IMR-90 (cell line): ENCODE data around the gene KRT5. TPM values are rescaled to one million over a fixed set of nuclear protein-coding genes. Genes with fewer than 3 reads are reported as not detected.

Experiments used
- ATAC-seq: fragments of 200-7000 bp; cut with Tn5 transposase; 2 replicates; pipeline ENCODE4 v1.9.1; 2020; ENCODE audit warnings: low read depth, mild to moderate bottlenecking, moderate library complexity
- BruUV-seq: library from RNA; stranded (reverse); fragments of 400-500 nt; replicated peaks from 2 replicates; lab custom pipeline; 2021; lab: Mats Ljungman, UMichigan
- CTCF ChIA-PET: fragments of 300-600 bp; formaldehyde crosslinking; extraction: SDS; loops from one replicate; lab custom pipeline; 2021; ENCODE audit warnings: antibody characterized with exemption; lab: Yijun Ruan, JAX
- POLR2A ChIA-PET: fragments of 300-600 bp; sonication (Branson Sonifier 250); formaldehyde crosslinking; loops from one replicate; lab custom pipeline; 2022; ENCODE audit warnings: antibody characterized with exemption; ENCODE audit not compliant: unreplicated experiment; lab: Charles Lee
- DNase-seq: peaks from one replicate; pipeline ENCODE4 v3.0.0; 2013
- H2AFZ ChIP-seq: replicated peaks from 2 replicates; pipeline ENCODE3; 2013; ENCODE audit warnings: low read length, mild to moderate bottlenecking; ENCODE audit not compliant: poor library complexity
- H2AK5ac ChIP-seq: 2 replicates; pipeline ENCODE4 v1.6.1; 2013; ENCODE audit warnings: low read depth, low read length, inconsistent platforms
- H2AK9ac ChIP-seq: replicated peaks from 2 replicates; pipeline ENCODE3; 2013; ENCODE audit warnings: mild to moderate bottlenecking, low read depth, low read length, moderate library complexity; ENCODE audit not compliant: poor library complexity
- H2BK120ac ChIP-seq: 2 replicates; pipeline ENCODE4 v1.6.1; 2013; ENCODE audit warnings: low read depth, low read length, inconsistent platforms
- H2BK15ac ChIP-seq: 3 replicates; pipeline ENCODE4 v1.6.1; 2013; ENCODE audit warnings: low read depth, low read length, inconsistent platforms
- H2BK20ac ChIP-seq: 2 replicates; pipeline ENCODE4 v1.6.1; 2013; ENCODE audit warnings: low read depth, mild to moderate bottlenecking, inconsistent platforms, low read length, moderate library complexity
- H2BK5ac ChIP-seq: 2 replicates; pipeline ENCODE4 v1.6.1; 2013; ENCODE audit warnings: mild to moderate bottlenecking, low read depth, low read length, inconsistent platforms; ENCODE audit not compliant: poor library complexity, severe bottlenecking
- H3K14ac ChIP-seq: replicated peaks from 2 replicates; pipeline ENCODE4 v1.6.1; 2013; ENCODE audit warnings: low read depth, low read length, inconsistent platforms
- H3K18ac ChIP-seq: 2 replicates; pipeline ENCODE4 v1.6.1; 2013; ENCODE audit warnings: low read depth, low read length, control low read depth
- H3K23ac ChIP-seq: 2 replicates; pipeline ENCODE4 v1.6.1; 2013; ENCODE audit warnings: low read depth, low read length, inconsistent platforms
- H3K27ac ChIP-seq: 2 replicates; pipeline ENCODE4 v1.5.1; 2013; ENCODE audit warnings: mild to moderate bottlenecking, control low read depth, low read length; ENCODE audit not compliant: insufficient read depth
- H3K27me3 ChIP-seq: 2 replicates; pipeline ENCODE4 v1.6.1; 2013; ENCODE audit warnings: low read length; ENCODE audit not compliant: control insufficient read depth, insufficient read depth
- H3K36me3 ChIP-seq: 2 replicates; pipeline ENCODE4 v1.6.1; 2013; ENCODE audit warnings: low read length, mixed read lengths; ENCODE audit not compliant: control insufficient read depth, insufficient read depth
- H3K4ac ChIP-seq: 2 replicates; pipeline ENCODE4 v1.6.1; 2013; ENCODE audit warnings: low read depth, low read length, inconsistent platforms
- H3K4me1 ChIP-seq: 2 replicates; pipeline ENCODE4 v1.6.1; 2013; ENCODE audit warnings: low read length, mixed read lengths; ENCODE audit not compliant: control insufficient read depth, insufficient read depth
- H3K4me2 ChIP-seq: 2 replicates; pipeline ENCODE4 v1.6.1; 2013; ENCODE audit warnings: low read depth, mild to moderate bottlenecking, control low read depth, low read length, moderate library complexity
- H3K4me3 ChIP-seq: 2 replicates; pipeline ENCODE4 v1.5.1; 2013; ENCODE audit warnings: low read depth, mild to moderate bottlenecking, control low read depth, low read length, moderate library complexity; ENCODE audit not compliant: insufficient read depth
- H3K56ac ChIP-seq: 2 replicates; pipeline ENCODE4 v1.6.1; 2013; ENCODE audit warnings: low read length, inconsistent platforms; ENCODE audit not compliant: insufficient read depth; ENCODE audit errors: extremely low read depth
- H3K79me1 ChIP-seq, 2 experiments: 2 replicates each; pipeline ENCODE4 v1.6.1; 2013; ENCODE audit warnings: low read length in 2 of 2, inconsistent platforms in 1 of 2, low read depth in 1 of 2
- H3K9ac ChIP-seq: 2 replicates; pipeline ENCODE4 v1.6.1; 2013; ENCODE audit warnings: low read depth, low read length, control low read depth
- H3K9me1 ChIP-seq: 2 replicates; pipeline ENCODE4 v1.6.1; 2013; ENCODE audit warnings: low read length, inconsistent platforms; ENCODE audit not compliant: insufficient read depth
- H3K9me3 ChIP-seq: 2 replicates; pipeline ENCODE4 v1.6.1; 2013; ENCODE audit warnings: low read length; ENCODE audit not compliant: control insufficient read depth, insufficient read depth
- H4K20me1 ChIP-seq: 2 replicates; pipeline ENCODE4 v1.6.1; 2013; ENCODE audit warnings: low read length, inconsistent platforms; ENCODE audit not compliant: insufficient read depth
- H4K5ac ChIP-seq: 2 replicates; pipeline ENCODE4 v1.6.1; 2013; ENCODE audit warnings: mild to moderate bottlenecking, low read depth, low read length, control low read depth
- H4K8ac ChIP-seq, 2 experiments: 2 replicates each; pipeline ENCODE4 v1.6.1; 2013; ENCODE audit warnings: low read depth in 2 of 2, low read length in 2 of 2, control low read depth in 1 of 2, inconsistent platforms in 1 of 2
- H4K91ac ChIP-seq: 2 replicates; pipeline ENCODE4 v1.6.1; 2013; ENCODE audit warnings: low read depth, low read length, inconsistent platforms; ENCODE audit not compliant: insufficient read depth
- BHLHE40 ChIP-seq: fragments of 150-350 bp; IDR thresholded peaks from 2 replicates; pipeline ENCODE4 v1.6.1; 2016; ENCODE audit warnings: mild to moderate bottlenecking, low read depth, low read length
- CEBPB ChIP-seq: IDR thresholded peaks from 2 replicates; pipeline ENCODE4 v1.6.1; 2012; ENCODE audit warnings: low read depth, low read length, improper control_type of control experiment
- CHD1 ChIP-seq: IDR thresholded peaks from 2 replicates; pipeline ENCODE4 v1.6.1; 2012; ENCODE audit warnings: low read depth, low read length, improper control_type of control experiment
- CTCF ChIP-seq: conservative IDR thresholded peaks from 2 replicates; pipeline ENCODE4 v1.5.1; 2012; ENCODE audit warnings: mild to moderate bottlenecking, low read depth, low read length, improper control_type of control experiment
- FOS ChIP-seq: fragments of 150-350 bp; IDR thresholded peaks from 2 replicates; pipeline ENCODE4 v1.6.1; 2016; ENCODE audit warnings: low read depth, low read length
- MXI1 ChIP-seq: IDR thresholded peaks from 2 replicates; pipeline ENCODE4 v1.6.1; 2012; ENCODE audit warnings: low read depth, mild to moderate bottlenecking, low read length, moderate library complexity, borderline replicate concordance
- NFE2L2 ChIP-seq: fragments of 150-350 bp; IDR thresholded peaks from 2 replicates; pipeline ENCODE4 v1.6.1; 2016; ENCODE audit warnings: low read depth, mild to moderate bottlenecking, low read length
- RFX5 ChIP-seq: IDR thresholded peaks from 2 replicates; pipeline ENCODE4 v1.8.0; 2012; ENCODE audit warnings: low read depth, mild to moderate bottlenecking, low read length, moderate library complexity
- USF2 ChIP-seq: fragments of 150-350 bp; IDR thresholded peaks from 2 replicates; pipeline ENCODE4 v1.6.1; 2017; ENCODE audit warnings: mild to moderate bottlenecking, antibody characterized with exemption, low read length, low read depth
- WGBS, 2 experiments: methylation state at CpG; one replicate each; pipeline versions ENCODE4 v1.1.5 to v1.1.7; 2013; ENCODE audit warnings: missing lambda C conversion rate in 2 of 2; ENCODE audit not compliant: insufficient read length in 1 of 2; ENCODE audit errors: extremely low coverage in 2 of 2; 5-methylcytosine and 5-hydroxymethylcytosine counted together
- dilution Hi-C: fragments of 300-500 bp; cut with HindIII; formaldehyde crosslinking; loops from one replicate; pipeline ENCODE4 v1.14.3; 2018; ENCODE audit warnings: low sequenced_read_pairs; ENCODE audit not compliant: unreplicated experiment
- in situ Hi-C: fragments of 300-500 bp; cut with MboI; formaldehyde crosslinking; loops from 3 replicates; pipeline ENCODE4 v1.14.3; 2019; ENCODE audit warnings: low sequenced_read_pairs, inconsistent platforms, mixed read lengths
- intact Hi-C: fragments of 100-400 bp; cut with micrococcal nuclease; formaldehyde crosslinking; loops from 2 replicates; pipeline ENCODE4 v1.10.0; 2022
- polyA plus RNA-seq, 3 experiments: library from polyadenylated mRNA; depleted of rRNA; stranded (reverse); fragments of >200 nt; gene quantifications; 2 replicates each; pipeline ENCODE4 v1.2.3, GENCODE V29; 2012; ENCODE audit warnings: low replicate concordance in 1 of 3
- total RNA-seq: library from RNA; depleted of rRNA; stranded (reverse); fragments of >200 nt; gene quantifications from 2 replicates; pipeline ENCODE4 v1.2.3, GENCODE V29; 2012

Gene KRT5
- total and polyA plus RNA-seq, 2 of the 4 experiments (the other 2 are of a cell fraction) = not detected

GRCh38 chr12:52552681-52553195 lies 32.5 kb upstream of the KRT5 start, which contains the start of gene KRT71:
TSS of gene KRT71 (minus strand) at chr12:52553145. CDS start at chr12:52553077, 68 bp downstream.
- Histone ChIP-seq H2AK9ac (no peak within 1 kb of the TSS), H2BK5ac (no peak within 1 kb of the TSS), H3K4me1 (no peaks in the 10 kb centered on the region), H3K27me3 (peaks cover 57% of the 10 kb centered on the region), H3K56ac (no peak within 1 kb of the TSS), H2BK15ac (no peak within 1 kb of the TSS), H3K23ac (no peak within 1 kb of the TSS), H3K18ac (no peak within 1 kb of the TSS), H3K4me2 (no peak within 1 kb of the TSS), H4K8ac (no peak within 1 kb of the TSS), H3K4me3 (no peak within 1 kb of the TSS), H3K9me1 (no peaks in the 10 kb centered on the region), H2BK120ac (no peak within 1 kb of the TSS), H4K5ac (no peak within 1 kb of the TSS), H4K20me1 (no peaks in the 10 kb centered on the region), H3K14ac (no peak within 1 kb of the TSS), H3K79me1 (no peaks in the 10 kb centered on the region), H3K9me3 (no peaks in the 10 kb centered on the region), H3K4ac (no peak within 1 kb of the TSS), H2AK5ac (no peak within 1 kb of the TSS), H3K36me3 (no peaks in the 10 kb centered on the region), H3K9ac (no peak within 1 kb of the TSS), H3K27ac (no peak within 1 kb of the TSS), H2BK20ac (no peak within 1 kb of the TSS), H2AFZ (no peak within 1 kb of the TSS), H4K91ac (no peak within 1 kb of the TSS)
- BruUV-seq = no TSS peak
- no peak for ATAC-seq
- DNase-seq = no peak
- 66% methylated on average over 10 of the region's 14 CpGs; no CpG with 5 or more reads in 1 of the 2 experiments for WGBS, 2 experiments
- in situ Hi-C loops (no loop called here), intact Hi-C loops (no loop called here), dilution Hi-C loops (no loop called here)
- CTCF ChIA-PET = no interaction called here
- TF ChIP-seq CEBPB = no peak
- no peak for TF ChIP-seq RFX5
- TF ChIP-seq NFE2L2 = no peak
- TF ChIP-seq USF2 = no peak
- no peak for TF ChIP-seq FOS
- TF ChIP-seq CTCF = no peak
- no peak for TF ChIP-seq MXI1
- no peak for TF ChIP-seq CHD1
- TF ChIP-seq BHLHE40 = no peak
- POLR2A ChIA-PET = no interaction called here
